PC-9 (cell line): ENCODE data around the gene TTC39A.

Experiments used
- CTCF ChIP-seq: fragments of 200-600 bp; sonication (generic); conservative IDR thresholded peaks from 2 replicates; pipeline ENCODE4 v1.6.1; 2017; ENCODE audit warnings: mixed run types, antibody characterized with exemption, mild to moderate bottlenecking, moderate library complexity
- EZH2 ChIP-seq: fragments of 200-600 bp; sonication (generic); IDR thresholded peaks from 2 replicates; pipeline ENCODE4 v1.8.0; 2017; ENCODE audit warnings: antibody characterized with exemption, low read depth

- no peak for TF ChIP-seq CTCF
- no peak for TF ChIP-seq EZH2
Measured at GRCh38 chr1:51373898-51374297, 43.5 kb upstream of the TTC39A start.
